Stimulated activated naive B cell treated with anti-CD40 and anti-IgM and Interleukin-4, amounts not matched to agents 10 μg/mL and 1 μg/mL and 100 μg/mL, for 72 hours (primary cell): ENCODE results near the gene LDHD.
A peak's percentile ranks its signal among the peaks of the same experiment; 100 is the strongest.
"Not testable (repeated sequence)": the region's sequence is repeated elsewhere in the genome, so short reads cannot be mapped to it uniquely, and the experiment has no call there.

Experiments
- ATAC-seq, 2 donors: fragments of 150-1000 bp; cut with Tn5 transposase; replicated peaks; 2 replicates each; pipeline ENCODE4 v1.10.0; 2021; ENCODE audit warnings: moderate library complexity in 1 of 2
- DNase-seq: peaks from one replicate; pipeline ENCODE4 v3.0.0; 2021
- H3K27ac Mint-ChIP-seq: one replicate; pipeline ENCODE4 v1.8.0; 2022; ENCODE audit warnings: mild to moderate bottlenecking, mixed read lengths
- H3K27me3 Mint-ChIP-seq, 2 donors: one replicate each; pipeline ENCODE4 v1.8.0; 2022; ENCODE audit warnings: mixed read lengths in 2 of 2
- H3K36me3 Mint-ChIP-seq, 2 donors: one replicate each; pipeline ENCODE4 v1.8.0; 2022; ENCODE audit warnings: mixed read lengths in 2 of 2, mild to moderate bottlenecking in 1 of 2
- H3K4me1 Mint-ChIP-seq, 2 donors: one replicate each; pipeline ENCODE4 v1.8.0; 2022; ENCODE audit warnings: mixed read lengths in 2 of 2, mild to moderate bottlenecking in 1 of 2
- H3K4me3 Mint-ChIP-seq, 2 donors: one replicate each; pipeline ENCODE4 v1.8.0; 2022; ENCODE audit warnings: mild to moderate bottlenecking in 2 of 2, mixed read lengths in 2 of 2, moderate library complexity in 1 of 2
- H3K9me3 Mint-ChIP-seq, 2 donors: one replicate each; pipeline ENCODE4 v1.8.0; 2022; ENCODE audit warnings: mixed read lengths in 2 of 2, mild to moderate bottlenecking in 1 of 2

Gene LDHD

DNA sequence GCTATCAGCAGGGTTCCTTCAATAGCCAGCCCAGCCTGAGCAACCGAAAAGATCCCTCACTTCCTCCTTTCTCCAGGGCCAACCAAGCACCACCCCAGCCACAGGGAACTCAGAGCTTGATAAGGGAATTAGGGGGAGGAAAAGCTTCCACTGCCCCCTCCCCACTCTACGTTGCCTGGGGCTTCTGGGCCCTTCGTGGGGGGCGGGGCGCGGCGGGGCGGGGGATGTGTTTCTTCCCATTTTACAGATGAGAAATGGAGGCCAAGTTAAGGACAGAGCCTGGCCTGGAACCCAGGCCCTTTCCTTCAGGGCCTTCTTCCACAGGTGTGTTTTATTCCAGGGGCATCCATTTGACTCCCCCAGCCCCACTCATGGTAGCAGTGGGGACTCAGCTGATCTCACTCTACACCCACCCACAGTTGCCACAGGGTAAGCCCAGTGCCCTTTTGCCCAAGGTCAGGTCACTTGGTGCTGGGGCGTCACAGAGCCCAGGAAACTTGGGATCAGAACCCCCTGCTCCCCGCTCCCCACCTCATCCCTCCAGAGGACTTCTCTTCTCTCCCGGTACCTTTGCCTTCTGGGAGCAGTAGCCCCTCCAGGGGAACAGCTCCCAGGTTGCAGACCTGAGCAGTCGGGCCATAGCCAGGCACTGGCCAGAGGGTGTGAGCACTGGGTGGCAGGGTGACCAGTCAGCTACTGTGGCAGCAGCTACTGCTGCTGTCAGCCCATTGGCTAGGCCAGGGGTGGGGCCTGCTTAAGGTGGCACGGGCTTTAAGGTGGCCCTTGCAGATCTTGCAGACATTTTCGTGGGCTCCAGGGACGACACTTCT lies at the start of gene LDHD:
Gene LDHD (minus strand): TSS at position 700 of the 830 bp plus-strand sequence. CDS start 60 bp downstream, at position 640.
- Mint-ChIP-seq H3K9me3 (peaks cover 0 to under 1% of the 10 kb centered on the region in 2 donors), H3K36me3 (peaks cover 0 to 1% of the 10 kb centered on the region in 2 donors), H3K4me3 (no peak within 1 kb of the TSS), H3K4me1 (peaks cover 9 to 20% of the 10 kb centered on the region in 2 donors), H3K27ac (no peak within 1 kb of the TSS), H3K27me3 (peaks cover 26 to 41% of the 10 kb centered on the region in 2 donors)
- DNase-seq (no peak), ATAC-seq (peak in 1 of 2 donors; percentile 61)

- Mint-ChIP-seq H3K9me3 (peaks cover 0 to 5% of the 10 kb centered on the region in 2 donors), H3K4me1 (peaks cover 7 to 13% of the 10 kb centered on the region in 2 donors), H3K36me3 (peaks cover 62 to 72% of the 10 kb centered on the region in 2 donors), H3K27me3 (no peaks in the 10 kb centered on the region), H3K27ac (no peak overlapping the region), H3K4me3 (no peak overlapping the region)
- DNase-seq (no peak), ATAC-seq (no peak)
Measured at GRCh38 chr16:75160386-75160785, 43.8 kb upstream of the LDHD start.

DNA sequence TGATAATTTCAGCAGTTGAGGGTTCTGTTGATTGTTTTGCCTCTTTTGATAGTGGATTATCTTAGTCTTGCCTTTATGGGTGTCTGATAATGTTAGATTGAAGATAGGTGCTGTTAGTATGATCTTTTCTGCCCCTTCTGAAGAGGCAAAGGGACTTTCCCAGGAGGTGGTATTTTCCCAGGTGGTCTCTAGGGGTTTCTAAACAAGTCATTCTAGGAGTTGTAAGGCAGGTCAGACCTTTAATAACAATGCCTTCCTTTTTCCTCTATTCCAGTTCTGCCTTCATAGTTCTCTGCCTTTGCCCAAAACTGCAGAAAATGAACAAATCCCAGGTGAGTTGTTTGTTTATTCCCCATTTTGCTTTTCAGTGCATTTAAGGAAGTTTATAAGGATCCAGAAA lies 36.1 kb upstream of the LDHD start:
- Mint-ChIP-seq H3K4me1 (peaks cover 22 to 44% of the 10 kb centered on the region in 2 donors), H3K9me3 (peaks cover 13 to 14% of the 10 kb centered on the region in 2 donors), H3K27ac (peak overlapping the region; percentile 95), H3K4me3 (peak overlapping the region; percentile 61 to 74), H3K36me3 (peaks cover 53 to 68% of the 10 kb centered on the region in 2 donors), H3K27me3 (no peaks in the 10 kb centered on the region)
- peak; percentile 52 to 53 for ATAC-seq
- peak; percentile 71 for DNase-seq

GRCh38 chr16:75151798-75152197 lies 35.2 kb upstream of the LDHD start:
- Mint-ChIP-seq H3K4me3 (peak overlapping the region; percentile 61 to 74), H3K9me3 (peaks cover 13 to 14% of the 10 kb centered on the region in 2 donors), H3K27me3 (no peaks in the 10 kb centered on the region), H3K27ac (peak overlapping the region; percentile 95), H3K36me3 (peaks cover 45 to 59% of the 10 kb centered on the region in 2 donors), H3K4me1 (peaks cover 20 to 44% of the 10 kb centered on the region in 2 donors)
- ATAC-seq = no peak
- no peak for DNase-seq

- H3K27ac Mint-ChIP-seq = peak within 1 kb of the TSS; percentile 95
- peaks cover 14 to 40% of the 10 kb centered on the region in 2 donors for H3K4me1 Mint-ChIP-seq
- DNase-seq (peak; percentile 93), ATAC-seq (peak; percentile 80 to 86)
- peaks cover 27 to 39% of the 10 kb centered on the region in 2 donors for H3K36me3 Mint-ChIP-seq
- H3K27me3 Mint-ChIP-seq = peaks cover 0 to 5% of the 10 kb centered on the region in 2 donors
- peaks cover 9 to 15% of the 10 kb centered on the region in 2 donors for H3K9me3 Mint-ChIP-seq
- peak within 1 kb of the TSS; percentile 85 to 89 for H3K4me3 Mint-ChIP-seq
Measured at GRCh38 chr16:75148311-75149195, 32.0 kb upstream of the LDHD start, which contains the start of gene ZFP1. TSS of gene ZFP1 (plus strand) at chr16:75148524. CDS start at chr16:75152952, 4,428 bp downstream.

DNA sequence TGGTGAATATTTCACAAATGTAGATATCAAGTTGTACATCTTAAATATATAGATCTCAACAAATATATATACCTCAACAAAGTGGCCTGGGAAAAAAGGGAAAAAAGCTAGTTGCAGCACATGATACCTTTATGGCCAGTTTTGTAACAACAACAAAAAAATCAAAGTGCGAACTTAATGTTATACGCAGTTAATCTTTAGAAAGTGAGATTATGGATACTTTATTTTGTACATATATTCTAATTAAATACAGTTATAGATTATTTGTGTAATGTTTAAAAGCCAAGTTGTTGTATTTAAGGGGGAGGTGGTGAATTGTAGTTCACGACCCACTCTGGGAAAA lies 31.4 kb upstream of the LDHD start:
- ATAC-seq (no peak), DNase-seq (no peak)
- Mint-ChIP-seq H3K27me3 (peaks cover 0 to 5% of the 10 kb centered on the region in 2 donors), H3K27ac (no peak overlapping the region), H3K4me1 (peaks cover 14 to 35% of the 10 kb centered on the region in 2 donors), H3K36me3 (peaks cover 27 to 36% of the 10 kb centered on the region in 2 donors), H3K9me3 (peaks cover 8 to 15% of the 10 kb centered on the region in 2 donors), H3K4me3 (peak overlapping the region in 1 of 2 donors; percentile 89)

GRCh38 chr16:75143941-75144340 lies 27.4 kb upstream of the LDHD start:
- Mint-ChIP-seq H3K27me3 (peaks cover 5 to 16% of the 10 kb centered on the region in 2 donors), H3K4me1 (peaks cover 0 to 5% of the 10 kb centered on the region in 2 donors), H3K36me3 (peaks cover 1% of the 10 kb centered on the region in 2 donors), H3K27ac (no peak overlapping the region), H3K9me3 (peaks cover 0 to 4% of the 10 kb centered on the region in 2 donors), H3K4me3 (no peak overlapping the region)
- ATAC-seq (no peak), DNase-seq (no peak)

- Mint-ChIP-seq H3K4me1 (peaks cover 9% of the 10 kb centered on the region in 2 donors), H3K36me3 (no peaks in the 10 kb centered on the region), H3K27ac (no peak overlapping the region), H3K9me3 (no peaks in the 10 kb centered on the region), H3K4me3 (no peak overlapping the region), H3K27me3 (peaks cover 15 to 20% of the 10 kb centered on the region in 2 donors)
- ATAC-seq (no peak), DNase-seq (no peak)
Measured at GRCh38 chr16:75139498-75139897, 22.9 kb upstream of the LDHD start.

DNA sequence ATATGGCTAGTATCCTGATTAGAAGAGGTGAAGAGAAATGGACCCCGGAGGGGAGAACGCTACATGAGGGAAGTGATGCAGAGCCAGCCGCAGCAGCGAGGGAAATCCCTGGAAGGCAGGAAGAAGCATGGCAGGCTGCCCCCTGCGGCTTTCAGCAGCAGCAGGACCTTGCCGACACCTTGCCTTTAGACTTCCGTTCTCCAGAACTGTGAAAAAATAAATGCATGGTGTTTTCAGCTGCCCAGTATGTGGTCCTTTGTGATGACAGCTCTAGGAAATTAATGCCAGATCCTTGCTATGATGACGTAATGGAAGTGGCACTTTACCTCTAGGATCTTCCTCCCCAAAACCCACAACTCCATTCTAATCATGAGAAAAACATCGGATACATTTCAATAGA lies 22.1 kb upstream of the LDHD start:
- DNase-seq = no peak
- Mint-ChIP-seq H3K27me3 (peaks cover 15 to 20% of the 10 kb centered on the region in 2 donors), H3K4me1 (peaks cover 9% of the 10 kb centered on the region in 2 donors), H3K27ac (no peak overlapping the region), H3K36me3 (no peaks in the 10 kb centered on the region), H3K4me3 (peak overlapping the region; percentile 2 to 7), H3K9me3 (no peaks in the 10 kb centered on the region)
- peak; percentile 39 to 83 for ATAC-seq

DNA sequence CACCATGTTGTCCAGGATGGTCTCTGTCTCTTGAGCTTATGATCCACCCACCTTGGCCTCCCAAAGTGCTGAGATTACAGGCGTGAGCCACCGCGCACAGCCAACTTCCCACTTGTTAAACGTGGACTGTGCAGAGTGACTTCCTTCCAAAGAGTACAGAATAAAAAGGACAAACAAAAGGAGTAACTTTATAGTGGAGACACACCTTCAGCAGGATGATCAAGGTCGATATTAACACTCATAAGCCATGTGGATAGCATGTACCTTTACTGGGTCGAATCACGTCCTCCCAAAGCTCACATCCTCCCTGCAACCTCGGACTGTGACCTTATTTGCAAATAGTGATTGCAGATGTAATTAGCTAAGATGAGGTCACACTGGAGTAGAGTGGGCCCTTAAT lies 21.7 kb upstream of the LDHD start:
- no peaks in the 10 kb centered on the region for H3K9me3 Mint-ChIP-seq
- no peak for DNase-seq
- peaks cover 9% of the 10 kb centered on the region in 2 donors for H3K4me1 Mint-ChIP-seq
- H3K27ac Mint-ChIP-seq = no peak overlapping the region
- peak overlapping the region; percentile 2 to 7 for H3K4me3 Mint-ChIP-seq
- peak in 1 of 2 donors; percentile 27 for ATAC-seq
- peaks cover 18 to 20% of the 10 kb centered on the region in 2 donors for H3K27me3 Mint-ChIP-seq
- H3K36me3 Mint-ChIP-seq = no peaks in the 10 kb centered on the region

DNA sequence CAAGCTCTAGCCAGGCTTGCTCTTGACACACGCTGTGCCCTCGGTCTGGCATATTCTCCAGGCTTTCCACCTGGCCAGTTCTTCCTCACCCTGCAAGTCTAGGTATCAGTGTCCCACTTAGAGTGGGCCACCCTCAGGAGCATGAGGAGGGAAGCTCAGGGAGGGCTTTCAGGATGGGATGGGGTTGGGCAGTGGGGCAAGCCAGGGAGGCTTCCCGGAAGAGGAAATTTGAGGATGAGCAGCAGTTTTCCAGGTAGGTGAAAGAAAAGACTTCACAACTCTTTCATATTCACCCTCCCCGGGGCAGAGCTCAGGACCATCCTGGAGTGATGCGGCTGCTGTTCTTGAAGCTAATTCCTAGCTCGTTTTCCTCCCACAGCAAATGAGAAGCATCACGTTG lies 14.5 kb upstream of the LDHD start:
- Mint-ChIP-seq H3K9me3 (peaks cover 0 to 4% of the 10 kb centered on the region in 2 donors), H3K27me3 (peaks cover 16% of the 10 kb centered on the region in 2 donors), H3K36me3 (peaks cover 0 to 6% of the 10 kb centered on the region in 2 donors), H3K27ac (no peak overlapping the region), H3K4me3 (no peak overlapping the region), H3K4me1 (peaks cover 3 to 10% of the 10 kb centered on the region in 2 donors)
- ATAC-seq (no peak), DNase-seq (no peak)

GRCh38 chr16:75130150-75130771 lies 13.7 kb upstream of the LDHD start:
- Mint-ChIP-seq H3K36me3 (peaks cover 0 to 6% of the 10 kb centered on the region in 2 donors), H3K27me3 (peaks cover 16% of the 10 kb centered on the region in 2 donors), H3K27ac (no peak overlapping the region), H3K9me3 (peaks cover 0 to 4% of the 10 kb centered on the region in 2 donors), H3K4me1 (peaks cover 3 to 10% of the 10 kb centered on the region in 2 donors), H3K4me3 (no peak overlapping the region)
- DNase-seq (no peak), ATAC-seq (no peak)

GRCh38 chr16:75129421-75130149 lies 13.0 kb upstream of the LDHD start:
- not testable (repeated sequence) for H3K27ac Mint-ChIP-seq, H3K4me1 Mint-ChIP-seq, H3K36me3 Mint-ChIP-seq, DNase-seq, H3K4me3 Mint-ChIP-seq, H3K9me3 Mint-ChIP-seq
- peak in 1 of 2 donors; percentile 42 for ATAC-seq
- H3K27me3 Mint-ChIP-seq = peaks cover 16% of the 10 kb centered on the region in 2 donors
